Measurements from ENCODE around the gene SDS.

Gene SDS

DNA sequence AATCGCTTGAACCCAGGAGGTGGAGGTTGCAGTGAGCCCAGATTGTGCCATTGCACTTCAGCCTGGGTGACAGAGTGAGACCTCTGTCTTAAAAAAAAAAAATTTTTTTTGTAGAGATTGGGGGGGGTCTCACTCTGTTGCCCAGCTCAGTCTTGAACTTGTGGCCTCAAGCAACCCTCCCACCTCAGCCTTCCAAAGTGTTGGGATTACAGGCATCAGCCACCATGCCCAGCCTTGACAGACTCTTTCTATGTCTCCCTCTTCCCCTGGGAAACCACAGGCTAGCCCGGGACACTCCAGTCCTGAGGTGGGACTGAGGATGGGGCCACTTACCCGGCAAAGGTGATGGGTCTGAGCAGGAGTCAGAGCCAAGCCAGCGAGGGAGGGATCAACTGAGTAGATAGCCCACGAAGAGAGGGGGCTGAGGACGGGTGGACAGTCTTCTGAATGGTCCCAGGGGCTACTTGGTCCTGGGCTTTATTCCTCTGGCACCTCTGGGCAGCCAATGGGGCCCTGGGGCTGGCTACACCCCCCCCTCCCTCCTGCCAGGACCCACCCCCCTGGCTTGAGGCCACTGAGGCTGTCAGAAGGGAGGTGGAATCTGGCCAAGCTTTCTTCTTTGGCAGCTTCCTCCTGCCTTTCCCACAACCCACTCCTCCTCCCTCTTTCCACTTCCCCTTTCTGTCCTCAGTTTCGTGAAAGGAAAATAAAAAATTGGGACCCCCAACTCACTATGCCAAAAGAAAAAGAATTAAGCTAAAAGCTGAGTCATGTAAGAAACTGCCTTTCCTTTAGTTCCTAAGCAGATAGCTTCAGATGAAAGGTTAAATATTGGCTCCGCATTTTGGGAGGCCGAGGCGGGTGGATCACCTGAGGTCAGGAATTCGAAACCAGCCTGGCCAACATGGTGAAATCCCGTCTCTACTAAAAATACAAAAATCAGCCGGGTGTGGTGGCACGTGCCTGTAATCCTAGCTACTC, at the start of gene SDS:
TSS of gene SDS (minus strand) at position 453 of the 981 bp plus-strand sequence. CDS start 4,179 bp downstream, outside the sequence.
- no peak for DNase-seq (ENCODE audit: low spot score)

DNA sequence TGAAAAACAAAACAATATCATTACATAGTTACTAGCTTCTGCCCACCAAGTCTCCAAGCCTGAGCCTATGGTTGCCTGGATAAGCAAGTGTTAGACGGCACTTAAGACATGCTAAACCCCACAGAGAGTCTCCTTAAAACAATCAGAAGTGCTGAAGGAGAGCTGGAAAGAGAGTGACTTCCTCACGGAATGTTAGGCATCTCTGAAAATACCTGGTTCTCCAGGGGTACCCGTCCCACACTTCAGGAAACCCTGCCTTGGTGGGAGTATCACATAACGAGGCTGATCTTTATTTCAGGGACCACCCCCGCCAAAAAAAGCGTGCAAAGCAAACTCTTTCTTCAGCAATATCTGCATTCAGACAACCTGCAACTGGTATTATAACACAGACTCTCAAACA, 49.6 kb upstream of the SDS start:
- no peak for DNase-seq (ENCODE audit: low spot score)

DNA sequence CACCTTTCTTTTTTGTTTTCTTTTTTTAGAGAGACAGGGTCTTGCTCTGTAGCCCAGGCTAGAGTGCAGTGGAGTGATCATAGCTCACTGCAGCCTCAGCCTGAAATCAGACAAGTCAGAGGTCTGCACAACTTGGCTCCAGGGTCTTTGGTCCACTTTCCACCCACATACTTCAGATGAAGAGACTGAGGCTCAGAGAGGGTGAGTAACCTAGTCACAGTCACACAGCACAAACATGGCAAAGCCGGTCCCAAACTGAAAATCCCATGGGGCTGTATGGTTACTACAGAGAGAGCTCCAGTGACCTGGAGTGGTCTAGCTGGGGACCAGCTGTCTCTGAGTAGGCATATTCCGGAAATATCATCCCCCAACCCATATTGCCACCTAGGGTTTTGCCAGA, 48.8 kb upstream of the SDS start:
- DNase-seq (ENCODE audit: low spot score) = no peak

- no peak for DNase-seq (ENCODE audit: low spot score)
These were observed 46.2 kb upstream of the SDS start for GRCh38 chr12:113449839-113450238.

DNA sequence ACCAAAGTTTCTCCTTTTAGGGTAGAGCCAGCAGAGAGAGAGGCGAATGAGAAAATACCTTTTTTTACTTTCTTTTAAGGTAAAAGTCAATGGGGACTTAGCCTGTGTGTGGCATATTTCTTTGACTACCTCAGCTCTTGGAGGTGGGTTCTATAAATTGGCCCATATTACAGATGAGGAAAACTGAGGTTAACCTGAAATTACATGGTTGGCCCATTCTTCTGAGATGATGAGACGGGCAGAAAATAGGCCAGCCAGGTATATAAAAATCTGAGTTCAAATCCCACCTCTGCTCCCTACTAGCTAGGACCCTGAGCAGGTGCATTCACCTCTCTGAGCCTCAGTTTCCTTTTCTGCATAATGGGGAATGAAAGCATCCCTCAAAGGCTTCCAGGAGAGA, 45.6 kb upstream of the SDS start:
- DNase-seq (ENCODE audit: low spot score) = no peak

DNA sequence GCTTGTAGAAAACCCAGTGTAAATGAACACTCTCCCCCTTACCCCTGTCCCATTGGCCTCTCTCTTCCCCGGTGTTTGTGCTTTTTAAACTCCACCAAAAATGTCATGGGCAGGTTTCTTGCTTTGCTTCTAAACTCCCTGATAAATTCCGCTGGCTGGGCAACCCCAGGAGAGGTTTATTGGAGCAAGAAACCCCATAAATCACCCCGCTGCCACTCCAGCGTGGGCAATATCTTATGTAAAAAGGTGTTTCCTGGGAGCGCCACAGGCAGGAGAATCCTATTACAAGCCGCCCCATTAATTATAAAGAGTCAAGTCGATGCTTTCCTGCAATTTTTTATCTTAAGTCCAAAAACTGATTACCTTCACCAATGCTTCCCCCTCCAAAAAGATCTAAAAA, 45.2 kb upstream of the SDS start:
- no peak for DNase-seq (ENCODE audit: low spot score)

DNA sequence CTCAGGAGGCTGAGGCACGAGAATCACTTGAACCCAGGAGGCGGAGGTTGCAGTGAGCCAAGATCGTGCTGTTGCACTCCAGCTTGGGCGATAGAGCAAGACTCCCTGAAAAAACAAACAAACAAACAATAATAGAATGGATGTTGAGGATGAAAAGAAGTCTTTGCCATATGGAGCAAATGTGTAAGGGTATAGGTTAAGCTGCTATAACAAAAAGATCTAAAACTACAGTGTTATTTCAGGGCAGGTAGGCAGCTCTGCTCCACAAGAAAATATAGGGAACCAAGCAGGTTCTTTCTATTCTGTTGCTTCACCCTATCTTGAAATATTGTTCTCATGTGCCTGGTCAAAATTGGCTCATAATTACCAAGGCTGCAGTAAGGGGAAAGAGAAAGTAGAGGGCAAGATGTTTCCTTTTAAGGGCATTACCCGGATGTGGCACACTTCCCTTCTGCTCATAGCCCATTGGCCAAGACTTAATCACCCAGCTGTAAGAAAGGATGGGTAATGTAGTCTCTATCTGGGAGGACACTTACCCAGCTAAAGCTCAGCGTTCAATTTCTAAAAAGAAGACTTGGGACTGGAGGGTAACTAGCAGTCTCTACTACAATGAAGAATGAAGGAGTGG, 42.0 kb upstream of the SDS start:
- no peak for DNase-seq (ENCODE audit: low spot score)

- no peak for DNase-seq (ENCODE audit: low spot score)
These were observed 39.4 kb upstream of the SDS start for GRCh38 chr12:113443030-113443539.

DNA sequence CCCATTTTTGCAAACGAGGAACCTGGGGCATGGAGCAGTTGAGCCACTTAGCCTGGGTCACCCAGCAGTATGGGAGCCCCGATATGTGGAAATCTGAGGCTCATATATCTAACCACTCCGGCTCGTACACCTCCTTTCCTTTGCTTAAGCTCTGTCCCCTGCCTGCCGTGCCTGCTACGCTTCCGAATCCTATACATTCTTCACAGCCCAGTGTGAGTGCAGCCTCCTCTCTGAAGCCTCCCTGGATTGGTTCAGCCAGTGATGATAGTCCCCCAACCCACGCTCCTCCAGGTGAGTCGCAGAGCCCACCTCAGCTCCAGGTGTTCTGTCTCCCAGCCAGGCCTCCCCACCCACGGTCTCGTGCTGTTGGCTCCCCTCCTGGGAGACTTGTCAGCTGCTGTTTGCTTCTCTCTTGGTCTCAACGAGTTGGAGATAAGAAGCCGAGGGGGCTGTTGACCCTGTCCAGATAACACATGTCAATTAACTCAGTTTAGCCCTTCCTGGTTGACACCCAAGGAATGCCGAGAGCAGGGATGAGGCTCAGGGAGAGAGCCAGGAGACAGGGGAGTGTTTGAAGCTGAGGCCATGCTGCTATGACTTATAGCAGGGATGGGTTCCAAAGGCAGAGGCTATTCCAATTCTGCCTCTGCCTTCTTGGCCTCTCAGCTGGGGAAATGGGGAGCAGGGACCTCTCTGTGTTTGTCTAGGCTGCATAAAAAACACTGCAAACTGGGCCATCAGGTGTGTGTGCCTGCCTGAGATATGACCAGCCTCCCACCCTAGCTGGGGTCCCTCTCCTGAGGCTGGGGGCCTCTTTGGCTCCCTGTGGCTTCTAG, 37.5 kb upstream of the SDS start:
- no peak for DNase-seq (ENCODE audit: low spot score)

- no peak for DNase-seq (ENCODE audit: low spot score)
These were observed 36.6 kb upstream of the SDS start for GRCh38 chr12:113440336-113440735.

GRCh38 chr12:113439606-113440030, 35.9 kb upstream of the SDS start:
- DNase-seq (ENCODE audit: low spot score) = peak; percentile 81

GRCh38 chr12:113439301-113439597, 35.6 kb upstream of the SDS start:
- DNase-seq (ENCODE audit: low spot score) = no peak

DNA sequence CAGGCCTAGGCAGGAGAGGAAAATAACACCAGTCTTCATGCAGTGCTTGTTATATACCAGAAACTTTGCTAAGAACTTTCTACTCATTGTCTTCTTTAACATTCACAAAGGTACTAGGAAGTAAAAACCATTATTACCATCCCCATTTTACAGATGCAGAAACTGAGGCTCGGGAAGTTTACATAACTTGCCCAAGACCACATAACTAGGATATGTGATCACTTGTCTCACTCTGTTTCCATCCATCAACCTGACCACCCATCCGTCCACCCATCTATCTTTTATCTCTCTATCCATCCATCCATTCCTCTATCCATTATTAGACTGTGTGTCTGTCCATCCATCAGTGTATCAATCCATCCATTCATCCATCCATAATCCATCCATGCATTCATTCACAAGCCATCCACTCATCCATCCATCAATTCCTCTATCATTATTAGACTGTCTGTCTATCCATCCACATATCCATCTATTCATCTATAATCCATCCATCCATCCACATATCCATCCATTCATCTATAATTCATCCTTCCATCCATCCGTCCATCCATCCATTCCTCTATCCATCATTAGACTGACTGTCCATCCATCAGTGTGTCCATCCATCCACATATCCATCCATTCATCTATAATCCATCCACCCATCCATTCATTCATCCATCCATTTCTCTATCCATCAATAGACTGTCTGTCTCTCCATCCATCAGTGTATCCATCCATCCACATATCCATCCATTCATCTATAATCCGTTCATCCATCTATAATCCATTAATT, 35.0 kb upstream of the SDS start:
- DNase-seq (ENCODE audit: low spot score) = no peak

DNA sequence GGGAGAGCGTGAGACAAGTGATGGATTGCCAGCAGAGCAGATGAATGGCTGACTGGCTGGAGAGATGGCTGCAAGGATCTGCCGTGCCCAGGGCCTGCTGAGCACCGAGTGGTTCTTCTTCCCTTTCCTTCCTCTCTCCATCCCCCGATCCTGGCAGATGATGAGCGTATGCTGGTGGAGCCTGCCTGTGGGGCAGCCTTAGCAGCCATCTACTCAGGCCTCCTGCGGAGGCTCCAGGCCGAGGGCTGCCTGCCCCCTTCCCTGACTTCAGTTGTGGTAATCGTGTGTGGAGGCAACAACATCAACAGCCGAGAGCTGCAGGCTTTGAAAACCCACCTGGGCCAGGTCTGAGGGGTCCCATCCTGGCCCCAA, 34.0 kb upstream of the SDS start:
- no peak for DNase-seq (ENCODE audit: low spot score)

DNA sequence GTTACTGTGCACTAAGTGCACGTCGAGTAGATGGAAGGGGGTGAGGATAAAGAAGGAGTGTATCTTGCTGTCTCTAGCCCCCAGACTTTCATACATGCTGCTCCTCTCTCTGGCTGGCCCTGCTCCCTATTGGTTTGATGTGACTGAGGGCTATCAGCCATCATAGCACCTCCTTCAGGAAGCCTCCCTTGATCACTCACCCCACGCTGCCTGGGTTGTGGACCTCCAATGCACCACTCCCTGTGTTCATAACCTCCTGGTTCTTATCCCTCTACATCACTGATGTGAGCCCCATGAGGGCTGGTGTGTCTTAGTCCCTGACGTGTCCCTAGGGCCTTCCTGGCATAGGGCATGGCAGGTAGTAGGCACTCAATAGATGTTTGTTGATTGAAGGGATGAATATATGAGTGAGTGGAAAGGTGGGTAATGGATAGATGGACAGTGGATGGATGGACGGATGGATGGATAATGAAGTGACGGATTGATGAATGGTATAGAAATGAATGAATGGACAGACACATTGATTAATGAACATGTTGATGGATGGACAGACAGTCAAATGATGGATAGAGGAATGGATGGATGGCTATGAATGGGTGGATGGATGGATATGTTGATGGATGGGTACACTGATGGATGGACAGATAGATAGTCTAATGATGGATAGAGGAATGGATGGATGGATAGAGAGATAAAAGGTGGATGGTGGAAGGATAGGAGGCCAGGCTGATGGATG, 33.5 kb upstream of the SDS start:
- no peak for DNase-seq (ENCODE audit: low spot score)

- no peak for DNase-seq (ENCODE audit: low spot score)
These were observed 32.9 kb upstream of the SDS start for GRCh38 chr12:113436586-113436985.

GRCh38 chr12:113435367-113435766, 31.7 kb upstream of the SDS start:
- no peak for DNase-seq (ENCODE audit: low spot score)

DNA sequence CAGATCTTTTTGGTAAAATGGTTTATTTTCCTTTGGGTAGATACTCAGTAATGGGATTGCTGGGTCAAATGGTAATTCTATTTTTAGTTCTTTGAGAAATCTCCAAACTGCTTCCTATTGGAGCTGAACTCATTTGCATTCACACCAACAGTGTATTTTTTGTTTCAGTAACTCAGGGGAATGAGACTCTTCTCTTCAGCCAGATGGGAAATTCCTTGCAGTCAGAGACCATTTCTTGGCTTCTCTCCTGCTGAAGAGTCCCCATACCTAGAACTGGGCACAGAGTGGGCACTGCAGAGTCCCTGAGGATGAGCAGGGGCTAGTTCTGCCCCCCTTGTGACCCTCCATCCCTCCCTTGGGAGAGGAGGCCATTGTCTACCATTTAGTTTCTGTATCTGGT, 29.3 kb upstream of the SDS start:
- no peak for DNase-seq (ENCODE audit: low spot score)

GRCh38 chr12:113428482-113428881, 24.8 kb upstream of the SDS start:
- DNase-seq (ENCODE audit: low spot score) = no peak

DNA sequence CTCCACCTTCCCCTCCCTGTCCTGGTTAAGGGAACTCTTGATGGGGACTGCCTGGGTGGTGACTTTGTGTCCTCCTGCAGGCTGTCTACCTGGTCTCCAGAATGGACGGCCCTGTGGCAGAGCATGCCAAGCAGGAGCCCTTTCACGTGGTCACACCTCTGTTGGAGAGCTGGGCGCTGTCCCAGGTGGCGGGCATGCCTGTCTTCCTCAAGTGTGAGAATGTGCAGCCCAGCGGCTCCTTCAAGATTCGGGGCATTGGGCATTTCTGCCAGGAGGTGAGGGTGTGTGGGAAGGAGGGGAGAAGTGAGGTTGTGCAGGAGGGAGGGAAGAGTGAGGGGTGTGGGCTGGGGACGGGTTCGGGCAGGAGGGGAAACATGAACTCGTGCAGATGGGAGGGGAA, 24.2 kb upstream of the SDS start:
- DNase-seq (ENCODE audit: low spot score) = no peak

- DNase-seq (ENCODE audit: low spot score) = no peak
These were observed 22.3 kb upstream of the SDS start for GRCh38 chr12:113425960-113426453.
